GM19438 (cell line): ENCODE results near the gene RGS14.
A peak's percentile ranks its signal among the peaks of the same experiment; 100 is the strongest.
"Not testable (repeated sequence)": the region's sequence is repeated elsewhere in the genome, so short reads cannot be mapped to it uniquely, and the experiment has no call there.

Experiments
- ATAC-seq: cut with Tn5 transposase; IDR thresholded peaks from one replicate; pipeline ENCODE4 v1.9.1; 2021; ENCODE audit warnings: low read depth; ENCODE audit not compliant: unreplicated experiment

RGS14 gene

GRCh38 chr5:177375516-177375915, 17.8 kb downstream of the RGS14 start:
- ATAC-seq, result not testable (repeated sequence)

DNA sequence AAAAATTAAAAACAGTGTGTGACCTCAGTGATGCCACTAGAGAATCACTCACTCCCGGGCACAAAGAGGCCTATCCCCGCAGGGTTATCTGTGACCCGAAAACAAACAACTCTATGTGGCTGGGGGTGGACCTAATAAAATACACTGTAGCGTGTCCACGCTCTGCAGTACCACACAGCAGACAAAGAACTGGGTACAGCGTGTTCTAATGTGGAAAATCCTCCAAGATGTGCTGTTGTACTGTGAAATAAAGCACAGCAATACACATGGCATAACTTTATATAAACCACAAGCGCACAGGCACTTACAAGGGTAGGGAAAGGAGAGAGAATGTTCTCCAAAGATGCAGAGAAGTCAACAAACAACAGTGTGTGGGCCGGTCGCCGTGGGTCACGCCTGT, 18.4 kb downstream of the RGS14 start:
- ATAC-seq, result no peak

DNA sequence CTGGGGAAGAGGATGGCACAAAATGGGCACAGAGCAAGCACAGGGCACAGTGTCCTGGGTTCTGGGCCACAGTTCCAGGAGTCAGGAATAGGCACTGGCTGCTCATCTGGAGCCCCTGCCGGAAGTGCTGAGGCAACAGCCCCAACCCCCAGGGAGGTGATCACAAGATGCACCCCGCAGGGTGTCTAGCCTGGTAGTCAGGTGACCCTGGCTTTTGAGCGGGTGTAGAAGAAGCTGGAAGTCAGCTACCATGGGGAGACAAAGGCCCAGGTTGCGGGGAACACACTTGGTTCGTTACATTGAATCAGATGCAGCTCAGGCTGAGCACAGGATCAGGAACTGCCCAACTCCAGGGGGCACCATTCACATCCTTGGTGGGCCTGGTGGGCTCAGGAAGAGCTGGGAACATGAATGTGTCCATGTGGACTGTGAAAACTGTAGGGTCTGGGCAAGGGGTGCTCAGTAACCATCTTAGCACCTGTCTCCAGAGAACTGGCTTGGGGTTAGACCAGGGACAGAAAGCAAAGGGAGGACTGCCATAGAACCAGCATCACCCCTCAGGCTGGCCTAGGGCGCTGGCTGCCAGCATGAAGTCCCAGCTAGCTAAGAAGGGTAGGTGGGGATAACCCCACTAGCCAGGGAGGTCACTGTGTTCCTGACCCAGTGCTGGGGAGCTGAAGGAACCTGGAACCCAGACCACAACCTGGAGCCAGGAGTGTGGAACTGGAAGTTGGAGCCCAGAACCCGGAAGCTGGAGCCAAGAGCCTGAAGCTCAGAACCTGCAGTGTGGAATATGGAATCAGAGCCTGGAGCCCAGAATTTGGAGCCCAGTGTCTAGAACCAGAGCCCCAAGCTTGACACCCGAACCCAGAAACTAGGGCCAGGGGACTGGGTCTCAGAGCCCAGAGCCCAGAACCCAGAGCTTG, 20.4 kb downstream of the RGS14 start:
- ATAC-seq, result no peak

DNA sequence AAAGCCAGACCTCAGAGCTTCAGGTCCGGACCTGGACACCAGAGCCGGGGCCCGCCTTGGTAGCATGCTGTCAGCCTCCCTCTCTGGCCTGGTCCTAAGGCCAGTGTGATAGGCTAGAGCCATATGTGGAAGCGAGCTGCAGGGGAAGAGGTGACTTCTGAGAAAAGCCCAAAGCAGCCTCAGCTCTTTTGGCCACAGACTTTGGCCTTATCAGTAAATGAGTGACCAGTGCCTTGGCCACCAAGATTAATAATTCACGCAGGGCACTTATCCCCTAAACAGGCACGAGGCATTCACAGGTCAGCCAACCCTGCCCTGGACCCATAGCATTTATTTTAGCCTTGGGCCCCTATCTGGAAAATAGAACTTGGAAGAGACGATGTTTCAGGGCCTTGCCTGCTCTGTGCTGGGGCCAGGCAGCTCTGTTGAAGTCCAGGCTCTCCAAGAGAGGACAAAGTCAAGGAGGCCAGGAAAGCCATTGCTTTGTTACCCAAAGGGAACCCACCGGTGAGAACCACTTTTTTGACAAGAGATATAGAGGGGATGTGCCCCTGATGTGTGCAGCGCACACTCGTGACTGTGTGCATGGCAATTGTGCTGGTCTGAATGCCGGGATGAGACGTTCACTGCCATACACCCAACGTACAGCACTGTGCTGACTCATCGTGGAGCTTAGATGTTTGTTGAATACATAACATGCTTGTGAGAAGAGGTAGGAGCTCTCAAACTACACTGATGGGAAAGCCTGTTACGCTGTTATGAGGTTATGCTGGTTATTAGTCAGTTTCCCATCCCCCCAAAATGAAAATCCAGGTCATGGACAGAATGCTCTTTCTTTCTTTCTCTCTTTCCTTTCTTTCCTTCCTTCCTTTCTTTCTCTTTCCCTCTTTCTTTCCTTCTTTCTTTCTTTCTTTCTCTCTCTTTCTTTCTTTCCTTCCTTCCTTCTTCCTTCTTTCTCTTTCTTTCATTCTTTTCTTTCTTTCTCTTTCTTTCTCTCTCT, 21.5 kb downstream of the RGS14 start:
- peak; percentile 45 for ATAC-seq

- ATAC-seq, result no peak
Observed at GRCh38 chr5:177380805-177381126, 23.0 kb downstream of the RGS14 start.

DNA sequence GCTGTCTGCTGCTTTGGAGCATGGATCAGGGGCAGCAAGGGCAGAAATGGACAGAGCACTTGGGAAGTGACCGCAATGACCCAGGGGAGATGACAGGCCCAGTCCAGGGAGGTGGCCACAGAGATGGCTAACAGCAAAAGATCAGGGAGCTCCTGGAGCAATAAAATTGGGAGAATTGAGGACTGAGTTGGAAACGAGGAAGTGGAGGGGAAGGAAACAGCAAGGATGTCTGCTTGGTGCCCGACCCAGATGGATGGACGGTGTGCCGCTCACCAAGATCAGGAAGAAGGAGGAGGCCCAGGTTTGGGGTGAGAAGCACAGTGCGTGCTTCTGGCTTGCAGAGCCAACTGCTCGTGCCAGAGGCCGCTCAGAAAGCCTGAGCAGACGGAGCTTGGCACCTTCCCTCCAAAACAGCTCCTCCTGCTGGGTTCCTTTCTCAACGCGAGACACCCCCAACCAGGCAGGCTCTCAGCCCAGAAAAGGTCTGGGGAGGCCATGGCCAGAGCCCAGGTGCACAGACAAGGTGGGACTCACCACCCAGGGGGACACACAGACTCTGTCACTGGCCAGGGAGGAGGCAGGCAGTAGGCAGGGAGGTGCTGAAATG, 24.8 kb downstream of the RGS14 start:
- no peak for ATAC-seq

GRCh38 chr5:177383181-177383580, 25.5 kb downstream of the RGS14 start:
- ATAC-seq, result no peak

- no peak for ATAC-seq
Observed at GRCh38 chr5:177384134-177384533, 26.4 kb downstream of the RGS14 start, which contains the start of gene SLC34A1. SLC34A1 (plus strand) TSS chr5:177384434; CDS start chr5:177385742, 1,308 bp downstream.

- no peak for ATAC-seq
Observed at GRCh38 chr5:177385720-177386119, 28.0 kb downstream of the RGS14 start.

- no peak for ATAC-seq
Observed at GRCh38 chr5:177386542-177386941, 28.8 kb downstream of the RGS14 start.

DNA sequence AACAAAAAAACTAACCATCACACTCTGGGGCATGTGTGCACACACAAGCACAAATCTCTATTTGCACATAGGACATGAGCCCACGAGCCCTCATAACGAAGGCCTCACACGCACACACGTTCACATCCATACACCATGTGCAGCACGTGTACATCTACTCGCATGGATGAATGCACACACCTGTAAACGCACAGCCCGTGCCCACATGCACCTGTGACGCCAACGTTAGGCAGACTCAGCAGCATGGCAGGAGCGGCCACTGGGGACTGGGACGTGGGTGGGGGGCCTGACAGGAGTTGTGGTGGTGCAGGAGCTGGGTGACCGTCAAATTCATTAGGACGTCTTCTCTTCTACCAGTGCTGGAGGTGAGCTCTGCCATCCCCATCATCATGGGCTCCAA, 29.7 kb downstream of the RGS14 start:
- ATAC-seq, result no peak

GRCh38 chr5:177388521-177389052, 30.9 kb downstream of the RGS14 start:
- ATAC-seq, result no peak

GRCh38 chr5:177389241-177390169, 31.8 kb downstream of the RGS14 start:
- peak; percentile 59 for ATAC-seq

DNA sequence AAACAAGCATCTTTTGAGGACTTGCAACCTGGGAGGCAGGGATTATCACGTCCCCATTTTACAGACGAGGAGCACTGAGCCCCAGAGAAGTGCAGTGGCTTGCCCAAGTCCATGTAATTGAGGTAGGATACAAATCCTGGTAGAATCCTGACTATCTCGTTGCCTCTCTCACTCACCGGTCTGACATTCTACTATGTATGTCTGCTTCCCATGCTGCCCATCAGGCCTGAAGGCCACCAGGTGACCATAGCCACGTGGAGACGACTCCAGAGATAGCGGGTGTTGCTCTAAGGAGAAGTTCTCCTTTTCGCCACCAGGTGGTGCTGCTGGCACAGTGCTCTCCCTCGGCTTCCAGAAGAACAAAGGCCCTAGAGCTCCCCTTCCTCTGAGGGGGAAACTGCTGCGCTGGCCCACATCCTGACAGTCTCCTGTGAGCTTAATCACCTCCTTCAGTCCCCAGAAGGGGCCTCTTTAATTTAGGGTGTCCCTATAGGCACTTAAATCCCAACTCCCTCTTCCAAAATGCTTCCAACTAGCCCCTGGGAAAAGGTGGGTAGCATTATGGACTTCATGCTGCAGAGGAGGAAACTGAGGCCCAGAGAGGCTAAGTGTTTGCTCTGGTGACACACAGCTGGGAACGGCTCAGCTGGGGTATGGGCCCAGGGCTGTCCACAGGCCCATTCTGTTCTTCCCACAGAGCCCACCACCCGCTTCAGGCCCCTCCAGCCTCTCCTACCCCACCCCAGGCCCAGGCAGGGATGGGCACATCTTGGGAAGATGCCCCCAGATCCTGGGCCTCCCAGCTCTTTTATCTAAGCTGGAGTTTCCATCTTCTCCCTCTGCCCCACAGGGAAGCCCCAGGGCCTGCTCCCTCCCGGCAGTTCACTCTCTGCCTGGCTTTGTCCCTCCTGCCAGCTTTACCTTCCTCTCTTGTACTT, 32.9 kb downstream of the RGS14 start:
- no peak for ATAC-seq

DNA sequence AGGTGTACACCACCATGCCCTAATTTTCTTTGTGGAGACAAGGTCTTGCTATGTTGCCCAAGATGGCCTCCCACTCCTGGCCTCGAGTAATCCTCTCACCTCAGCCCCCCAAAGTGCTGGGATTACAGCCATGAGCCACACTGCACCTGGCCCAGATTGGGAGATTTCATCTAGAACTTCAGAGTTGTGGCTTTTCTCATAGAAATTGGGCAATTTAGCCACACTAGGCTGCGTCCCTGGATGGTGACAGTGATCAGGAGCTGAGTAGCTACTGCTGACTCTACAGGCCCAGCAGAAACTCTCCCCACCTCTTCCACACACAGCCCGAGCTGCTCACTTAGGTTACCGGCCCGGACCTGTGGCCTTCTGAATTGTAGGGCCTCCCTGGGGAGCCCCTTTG, 35.0 kb downstream of the RGS14 start:
- no peak for ATAC-seq

- ATAC-seq, result no peak
Observed at GRCh38 chr5:177393206-177393765, 35.6 kb downstream of the RGS14 start.

DNA sequence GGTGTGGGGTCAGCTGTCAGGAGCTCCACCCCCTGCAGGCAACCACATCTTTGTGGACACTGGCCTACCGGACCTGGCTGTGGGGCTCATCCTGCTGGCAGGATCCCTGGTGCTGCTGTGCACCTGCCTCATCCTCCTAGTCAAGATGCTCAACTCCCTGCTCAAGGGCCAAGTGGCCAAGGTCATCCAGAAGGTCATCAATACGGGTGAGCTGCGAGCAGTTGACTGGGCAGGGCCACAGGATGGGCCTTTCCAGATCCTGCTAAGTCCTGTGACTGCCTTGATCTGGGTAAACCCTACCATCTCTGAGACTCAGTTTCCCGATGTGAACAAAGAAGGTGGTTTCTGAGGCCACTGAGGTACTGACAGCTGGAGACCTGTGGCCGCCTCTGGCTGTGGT, 36.3 kb downstream of the RGS14 start:
- no peak for ATAC-seq

DNA sequence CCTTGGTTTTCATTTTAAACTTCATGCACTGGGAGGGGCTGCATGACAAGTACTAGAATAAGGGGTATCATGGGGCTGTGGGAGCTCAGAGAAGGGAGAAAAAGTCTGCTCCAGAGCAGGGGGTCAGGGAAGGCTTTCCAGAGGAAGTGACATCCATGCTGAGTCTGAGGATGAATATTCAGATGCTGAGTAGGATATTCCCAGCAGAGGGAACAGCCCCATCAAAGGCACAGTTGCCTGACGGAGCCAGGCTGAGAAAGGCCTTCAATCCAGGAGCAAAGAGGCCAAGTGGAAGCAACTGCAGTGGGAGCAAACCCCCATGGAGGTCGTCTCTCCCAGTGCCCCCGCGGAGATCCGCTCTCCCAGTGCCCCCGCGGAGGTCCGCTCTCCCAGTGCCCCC, 38.4 kb downstream of the RGS14 start:
- ATAC-seq, result no peak
